SKM-1 (cell line): ENCODE measurements around the gene IGSF23.
A peak's percentile ranks its signal among the peaks of the same experiment; 100 is the strongest.

ENCODE experiments used
- DNase-seq: peaks from one replicate; lab custom pipeline; 2025; ENCODE audit not compliant: unreplicated experiment; lab: John Stamatoyannopoulos, UW

The IGSF23 gene

GRCh38 chr19:44640518-44640917 lies 27.2 kb downstream of the IGSF23 start:
- DNase-seq, result no peak

GRCh38 chr19:44641501-44642265 lies 28.3 kb downstream of the IGSF23 start:
- DNase-seq, result no peak

GRCh38 chr19:44642377-44642776 lies 29.0 kb downstream of the IGSF23 start:
- no peak for DNase-seq

- peak; percentile 1 for DNase-seq
Observed at GRCh38 chr19:44643605-44644401, 30.4 kb downstream of the IGSF23 start, which contains the start of gene PVR. Gene PVR (plus strand): TSS chr19:44643910. CDS start chr19:44644097, 187 bp downstream.

- DNase-seq, result no peak
Observed at GRCh38 chr19:44644402-44645016, 31.1 kb downstream of the IGSF23 start.

GRCh38 chr19:44645407-44646048 lies 32.2 kb downstream of the IGSF23 start:
- no peak for DNase-seq

GRCh38 chr19:44646049-44646416 lies 32.7 kb downstream of the IGSF23 start:
- no peak for DNase-seq

GRCh38 chr19:44647144-44647543 lies 33.8 kb downstream of the IGSF23 start:
- DNase-seq, result no peak

- no peak for DNase-seq
Observed at GRCh38 chr19:44648631-44649251, 35.4 kb downstream of the IGSF23 start.

- no peak for DNase-seq
Observed at GRCh38 chr19:44649578-44650145, 36.3 kb downstream of the IGSF23 start.

GRCh38 chr19:44653343-44653742 lies 40.0 kb downstream of the IGSF23 start:
- DNase-seq, result no peak

- DNase-seq, result peak; percentile 26
Observed at GRCh38 chr19:44653977-44654774, 40.8 kb downstream of the IGSF23 start.

- no peak for DNase-seq
Observed at GRCh38 chr19:44657211-44657921, 44.0 kb downstream of the IGSF23 start.

- no peak for DNase-seq
Observed at GRCh38 chr19:44658069-44658733, 44.8 kb downstream of the IGSF23 start.

GRCh38 chr19:44660081-44660480 lies 46.7 kb downstream of the IGSF23 start:
- DNase-seq, result no peak

- DNase-seq, result no peak
Observed at GRCh38 chr19:44661205-44661604, 47.8 kb downstream of the IGSF23 start.

GRCh38 chr19:44661904-44662303 lies 48.5 kb downstream of the IGSF23 start:
- no peak for DNase-seq

- DNase-seq, result no peak
Observed at GRCh38 chr19:44662691-44663385, 49.5 kb downstream of the IGSF23 start.
